Smooth muscle cell (in vitro differentiated cells): ENCODE data around the gene IGLL1. TPM values are rescaled to one million over a fixed set of nuclear protein-coding genes. Genes with fewer than 3 reads are reported as not detected.

ENCODE experiments used
- DNase-seq: peaks from one replicate; lab custom pipeline; 2025; ENCODE audit not compliant: unreplicated experiment; lab: John Stamatoyannopoulos, UW
- H2AFZ ChIP-seq: fragments of 200-600 bp; sonication (generic); 2 replicates; pipeline ENCODE4 v1.6.0; 2016; ENCODE audit warnings: antibody characterized with exemption, low read depth, mild to moderate bottlenecking
- H3F3A ChIP-seq: fragments of 200-600 bp; sonication (generic); 2 replicates; pipeline ENCODE4 v1.6.0; 2017; ENCODE audit warnings: antibody characterized with exemption, low read depth
- H3K27ac ChIP-seq: fragments of 200-600 bp; sonication (generic); 2 replicates; pipeline ENCODE4 v1.5.1; 2016; ENCODE audit warnings: low read depth, mild to moderate bottlenecking
- H3K27me3 ChIP-seq: fragments of 200-600 bp; sonication (generic); 2 replicates; pipeline ENCODE4 v1.6.1; 2016; ENCODE audit warnings: low read depth, mild to moderate bottlenecking
- H3K36me3 ChIP-seq: fragments of 200-600 bp; sonication (generic); 2 replicates; pipeline ENCODE4 v1.5.1; 2016; ENCODE audit warnings: low read depth
- H3K4me1 ChIP-seq: fragments of 200-600 bp; sonication (generic); 2 replicates; pipeline ENCODE4 v1.5.1; 2016; ENCODE audit warnings: low read depth
- H3K4me2 ChIP-seq: fragments of 200-600 bp; sonication (generic); 2 replicates; pipeline ENCODE4 v1.6.0; 2016; ENCODE audit warnings: mild to moderate bottlenecking
- H3K4me3 ChIP-seq: fragments of 200-600 bp; sonication (generic); 2 replicates; pipeline ENCODE4 v1.5.1; 2016; ENCODE audit warnings: mild to moderate bottlenecking
- H3K79me2 ChIP-seq: fragments of 200-600 bp; sonication (generic); 2 replicates; pipeline ENCODE4 v1.6.0; 2016; ENCODE audit warnings: low read depth, mild to moderate bottlenecking
- H3K9ac ChIP-seq: fragments of 200-600 bp; sonication (generic); 2 replicates; pipeline ENCODE4 v1.6.0; 2016; ENCODE audit warnings: low read depth
- H3K9me3 ChIP-seq: fragments of 200-600 bp; sonication (generic); replicated peaks from 2 replicates; pipeline ENCODE4 v1.5.1; 2016; ENCODE audit warnings: low read depth
- H4K20me1 ChIP-seq: fragments of 200-600 bp; sonication (generic); 2 replicates; pipeline ENCODE4 v1.6.0; 2016; ENCODE audit warnings: low read depth
- CTCF ChIP-seq: fragments of 200-600 bp; sonication (generic); IDR thresholded peaks from 2 replicates; pipeline ENCODE4 v1.5.1; 2017; ENCODE audit warnings: borderline replicate concordance, mild to moderate bottlenecking, antibody characterized with exemption; ENCODE audit not compliant: insufficient read depth, poor library complexity, severe bottlenecking
- WGBS: methylation state at CpG from one replicate; pipeline ENCODE4 v1.1.7; 2016; ENCODE audit warnings: low lambda C conversion rate; 5-methylcytosine and 5-hydroxymethylcytosine counted together
- polyA plus RNA-seq: library from polyadenylated mRNA; unstranded; fragments of >200 nt; fragmentation: Nextera tagmentation; extraction: Ambion mirVana; gene quantifications from 2 replicates; pipeline ENCODE4 v1.2.1, GENCODE V29; 2016
- total RNA-seq: library from RNA; depleted of rRNA; stranded (reverse); fragments of >200 nt; gene quantifications from 2 replicates; pipeline ENCODE4 v1.2.3, GENCODE V29; 2014

Gene IGLL1
- total and polyA plus RNA-seq, 2 experiments from 2014 or later, result not detected

- no peak for DNase-seq
Observed at GRCh38 chr22:23591846-23592245, 11.8 kb upstream of the IGLL1 start.

GRCh38 chr22:23591201-23591791, 11.2 kb upstream of the IGLL1 start:
- Histone ChIP-seq H3K4me2 (no peak overlapping the region), H3K9ac (no peak overlapping the region), H3K79me2 (no peaks in the 10 kb centered on the region), H3F3A (no peaks in the 10 kb centered on the region), H2AFZ (no peak overlapping the region), H3K4me1 (no peaks in the 10 kb centered on the region), H3K9me3 (no peaks in the 10 kb centered on the region), H3K36me3 (no peaks in the 10 kb centered on the region), H4K20me1 (no peaks in the 10 kb centered on the region), H3K27ac (no peak overlapping the region), H3K4me3 (no peak overlapping the region), H3K27me3 (no peaks in the 10 kb centered on the region)
- WGBS, result 52% methylated on average over 11 of the region's 11 CpGs
- peak; percentile 85 for TF ChIP-seq CTCF
- peak; percentile 10 for DNase-seq

More at GRCh38 chr22:23591846-23592245, 11.8 kb upstream of the IGLL1 start:
- no peak overlapping the region for H2AFZ ChIP-seq
- no peak for TF ChIP-seq CTCF
- H4K20me1 ChIP-seq, result no peaks in the 10 kb centered on the region
- no peaks in the 10 kb centered on the region for H3K36me3 ChIP-seq
- H3K4me1 ChIP-seq, result no peaks in the 10 kb centered on the region
- no peak overlapping the region for H3K27ac ChIP-seq
- no peaks in the 10 kb centered on the region for H3K79me2 ChIP-seq
- no peak overlapping the region for H3K4me2 ChIP-seq
- H3K9ac ChIP-seq, result no peak overlapping the region
- no peaks in the 10 kb centered on the region for H3K27me3 ChIP-seq
- no peaks in the 10 kb centered on the region for H3K9me3 ChIP-seq
- no peak overlapping the region for H3K4me3 ChIP-seq
- no peaks in the 10 kb centered on the region for H3F3A ChIP-seq
- 81% methylated on average over 7 of the region's 7 CpGs for WGBS

GRCh38 chr22:23583836-23584235, 3.7 kb upstream of the IGLL1 start:
- no peak overlapping the region for H3K4me3 ChIP-seq
- H2AFZ ChIP-seq, result no peak overlapping the region
- no peak overlapping the region for H3K27ac ChIP-seq
- no peak overlapping the region for H3K4me2 ChIP-seq
- no peaks in the 10 kb centered on the region for H3F3A ChIP-seq
- no peak overlapping the region for H3K9ac ChIP-seq
- WGBS, result 80% methylated on average over 6 of the region's 6 CpGs
- peaks cover 5% of the 10 kb centered on the region for H3K27me3 ChIP-seq
- no peak for TF ChIP-seq CTCF
- no peaks in the 10 kb centered on the region for H3K36me3 ChIP-seq
- H4K20me1 ChIP-seq, result no peaks in the 10 kb centered on the region
- no peaks in the 10 kb centered on the region for H3K4me1 ChIP-seq
- H3K79me2 ChIP-seq, result no peaks in the 10 kb centered on the region
- H3K9me3 ChIP-seq, result no peaks in the 10 kb centered on the region
- no peak for DNase-seq

GRCh38 chr22:23583153-23583552, 3.1 kb upstream of the IGLL1 start:
- WGBS, result 82% methylated on average over 7 of the region's 7 CpGs
- Histone ChIP-seq H3K27ac (no peak overlapping the region), H3K36me3 (no peaks in the 10 kb centered on the region), H3K4me1 (no peaks in the 10 kb centered on the region), H4K20me1 (no peaks in the 10 kb centered on the region), H3K4me3 (no peak overlapping the region), H3F3A (no peaks in the 10 kb centered on the region), H2AFZ (no peak overlapping the region), H3K9me3 (no peaks in the 10 kb centered on the region), H3K27me3 (peaks cover 5% of the 10 kb centered on the region), H3K79me2 (no peaks in the 10 kb centered on the region), H3K9ac (no peak overlapping the region), H3K4me2 (no peak overlapping the region)
- DNase-seq, result no peak
- TF ChIP-seq CTCF, result no peak
